Lower lobe of right lung (tissue), 2 donors: ENCODE measurements around the gene KRT6B. TPM values are rescaled to one million over a fixed set of nuclear protein-coding genes. Genes with fewer than 3 reads are reported as not detected.

Experiments used
- ATAC-seq, 2 donors: fragments of 200-7000 bp; cut with Tn5 transposase; one replicate each; pipeline ENCODE4 v1.9.1; 2020 to 2022; ENCODE audit warnings: mild to moderate bottlenecking in 2 of 2, moderate library complexity in 2 of 2
- DNase-seq: peaks from one replicate; pipeline ENCODE4 v3.0.0-alpha.2; 2020
- H3K27ac ChIP-seq: fragments of 200-600 bp; one replicate; pipeline ENCODE4 v1.8.0; 2022
- H3K27me3 ChIP-seq: fragments of 200-600 bp; one replicate; pipeline ENCODE4 v1.8.0; 2022; ENCODE audit warnings: low read depth
- H3K36me3 ChIP-seq: fragments of 200-600 bp; one replicate; pipeline ENCODE4 v1.8.0; 2022; ENCODE audit warnings: mild to moderate bottlenecking
- H3K4me1 ChIP-seq: fragments of 200-600 bp; one replicate; pipeline ENCODE4 v1.8.0; 2022
- H3K4me3 ChIP-seq: fragments of 200-600 bp; one replicate; pipeline ENCODE4 v1.8.0; 2022; ENCODE audit warnings: mild to moderate bottlenecking
- H3K9me3 ChIP-seq: fragments of 200-600 bp; one replicate; pipeline ENCODE4 v1.8.0; 2022
- intact Hi-C: fragments of 100-400 bp; cut with DNase I; formaldehyde crosslinking; loops from one replicate; pipeline ENCODE4 v1.11.0; 2022
- total RNA-seq: library from RNA; stranded (reverse); fragmentation: NEBNext Ultra II Directional; extraction: Animal tissue kit (Norgen Biotek cat#: 25700); gene quantifications from one replicate; pipeline ENCODE4 v1.2.1, GENCODE V29; 2021
- TF ChIP-seq, protein P1 (sequence below): fragments of 200-600 bp; IDR thresholded peaks from one replicate; pipeline ENCODE4 v1.8.0; 2022; ENCODE audit warnings: antibody characterized with exemption, mild to moderate bottlenecking
- donor health status: DM: no; HTN: yes; CAD: no; lungs with severe emphysema.

Gene KRT6B
- total RNA-seq, 1 donor from 2014 or later: not detected

DNA sequence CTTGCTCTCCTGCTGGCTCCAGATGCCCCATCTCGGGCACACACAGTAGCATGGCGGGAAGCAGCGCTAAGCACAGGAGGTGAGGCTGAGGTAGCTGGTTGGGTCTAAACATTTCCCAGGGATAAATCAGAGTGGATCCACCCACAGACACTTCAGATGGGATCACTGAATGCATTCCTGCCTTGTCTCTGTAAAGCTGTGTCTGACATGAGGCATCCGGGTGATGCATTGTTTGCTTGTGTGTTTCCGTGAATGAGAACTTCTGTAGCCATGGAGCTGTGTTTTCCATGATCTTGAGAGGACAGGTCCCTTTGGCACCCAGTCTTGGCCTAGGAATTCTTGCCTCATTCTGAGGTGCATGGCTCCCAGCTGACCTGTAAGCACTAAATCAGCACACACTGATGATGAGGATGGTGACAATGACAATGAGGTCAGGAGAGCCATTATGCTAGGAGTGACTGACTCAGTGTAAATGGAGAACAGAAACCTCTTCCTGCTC lies 11.1 kb downstream of the KRT6B start:
- DNase-seq (no peak), ATAC-seq (peak in 1 of 2 donors; percentile 15)
- Histone ChIP-seq H3K36me3 (no peaks in the 10 kb centered on the region), H3K27me3 (peaks cover 7% of the 10 kb centered on the region), H3K4me3 (no peak overlapping the region), H3K4me1 (no peaks in the 10 kb centered on the region), H3K9me3 (no peaks in the 10 kb centered on the region), H3K27ac (no peak overlapping the region)
- intact Hi-C loops: no loop called here
- TF ChIP-seq, protein P1, sequence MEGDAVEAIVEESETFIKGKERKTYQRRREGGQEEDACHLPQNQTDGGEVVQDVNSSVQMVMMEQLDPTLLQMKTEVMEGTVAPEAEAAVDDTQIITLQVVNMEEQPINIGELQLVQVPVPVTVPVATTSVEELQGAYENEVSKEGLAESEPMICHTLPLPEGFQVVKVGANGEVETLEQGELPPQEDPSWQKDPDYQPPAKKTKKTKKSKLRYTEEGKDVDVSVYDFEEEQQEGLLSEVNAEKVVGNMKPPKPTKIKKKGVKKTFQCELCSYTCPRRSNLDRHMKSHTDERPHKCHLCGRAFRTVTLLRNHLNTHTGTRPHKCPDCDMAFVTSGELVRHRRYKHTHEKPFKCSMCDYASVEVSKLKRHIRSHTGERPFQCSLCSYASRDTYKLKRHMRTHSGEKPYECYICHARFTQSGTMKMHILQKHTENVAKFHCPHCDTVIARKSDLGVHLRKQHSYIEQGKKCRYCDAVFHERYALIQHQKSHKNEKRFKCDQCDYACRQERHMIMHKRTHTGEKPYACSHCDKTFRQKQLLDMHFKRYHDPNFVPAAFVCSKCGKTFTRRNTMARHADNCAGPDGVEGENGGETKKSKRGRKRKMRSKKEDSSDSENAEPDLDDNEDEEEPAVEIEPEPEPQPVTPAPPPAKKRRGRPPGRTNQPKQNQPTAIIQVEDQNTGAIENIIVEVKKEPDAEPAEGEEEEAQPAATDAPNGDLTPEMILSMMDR: no peak

DNA sequence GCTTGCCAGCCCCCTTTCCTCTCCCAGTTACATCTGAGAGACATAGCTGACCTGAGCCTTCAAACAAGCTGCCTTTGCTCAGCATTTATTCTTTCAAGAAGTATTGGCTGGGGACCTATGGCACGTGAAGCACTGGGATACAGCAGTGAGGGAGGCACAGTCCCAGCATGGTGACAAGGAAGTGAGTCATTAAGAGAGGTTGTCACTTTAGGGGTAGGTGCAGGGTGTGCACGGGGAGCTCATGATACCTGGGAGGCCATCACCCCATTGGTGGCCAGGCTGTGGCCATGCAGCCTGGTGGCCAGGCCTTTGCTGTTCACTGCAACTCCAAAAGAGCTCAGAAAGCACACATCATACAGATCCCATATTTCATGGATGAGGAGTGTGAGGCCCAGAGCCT lies 12.1 kb downstream of the KRT6B start:
- H3K36me3 ChIP-seq: no peaks in the 10 kb centered on the region
- peaks cover 7% of the 10 kb centered on the region for H3K27me3 ChIP-seq
- no peak for DNase-seq
- no peak for ATAC-seq
- no peaks in the 10 kb centered on the region for H3K9me3 ChIP-seq
- no peak overlapping the region for H3K4me3 ChIP-seq
- intact Hi-C loops: no loop called here
- H3K4me1 ChIP-seq: no peaks in the 10 kb centered on the region
- no peak overlapping the region for H3K27ac ChIP-seq
- TF ChIP-seq, protein P1: no peak

DNA sequence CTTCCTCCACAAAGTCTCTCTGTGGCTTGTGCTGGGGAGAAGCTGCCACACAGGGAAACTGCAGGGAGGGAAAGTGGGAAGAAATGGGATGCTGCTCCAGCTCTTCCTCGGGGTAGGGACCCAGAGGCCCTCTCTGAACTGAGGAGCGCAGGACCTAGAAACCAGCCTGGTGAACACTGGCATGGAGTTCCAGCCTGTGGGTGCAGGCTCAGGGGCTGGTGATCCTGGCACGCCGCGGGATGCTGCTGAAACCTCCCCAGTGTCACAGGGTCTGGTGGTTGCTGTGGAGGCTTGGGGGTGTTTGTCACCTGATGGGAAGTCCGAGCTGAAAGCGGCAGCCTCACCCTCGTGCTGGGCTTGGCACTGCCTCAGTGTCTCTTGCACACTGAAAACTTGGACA lies 12.5 kb downstream of the KRT6B start:
- peaks cover 7% of the 10 kb centered on the region for H3K27me3 ChIP-seq
- no peaks in the 10 kb centered on the region for H3K36me3 ChIP-seq
- no peaks in the 10 kb centered on the region for H3K4me1 ChIP-seq
- TF ChIP-seq, protein P1: no peak
- no peak for DNase-seq
- H3K4me3 ChIP-seq: no peak overlapping the region
- H3K27ac ChIP-seq: no peak overlapping the region
- intact Hi-C loops: no loop called here
- H3K9me3 ChIP-seq: no peaks in the 10 kb centered on the region
- no peak for ATAC-seq

DNA sequence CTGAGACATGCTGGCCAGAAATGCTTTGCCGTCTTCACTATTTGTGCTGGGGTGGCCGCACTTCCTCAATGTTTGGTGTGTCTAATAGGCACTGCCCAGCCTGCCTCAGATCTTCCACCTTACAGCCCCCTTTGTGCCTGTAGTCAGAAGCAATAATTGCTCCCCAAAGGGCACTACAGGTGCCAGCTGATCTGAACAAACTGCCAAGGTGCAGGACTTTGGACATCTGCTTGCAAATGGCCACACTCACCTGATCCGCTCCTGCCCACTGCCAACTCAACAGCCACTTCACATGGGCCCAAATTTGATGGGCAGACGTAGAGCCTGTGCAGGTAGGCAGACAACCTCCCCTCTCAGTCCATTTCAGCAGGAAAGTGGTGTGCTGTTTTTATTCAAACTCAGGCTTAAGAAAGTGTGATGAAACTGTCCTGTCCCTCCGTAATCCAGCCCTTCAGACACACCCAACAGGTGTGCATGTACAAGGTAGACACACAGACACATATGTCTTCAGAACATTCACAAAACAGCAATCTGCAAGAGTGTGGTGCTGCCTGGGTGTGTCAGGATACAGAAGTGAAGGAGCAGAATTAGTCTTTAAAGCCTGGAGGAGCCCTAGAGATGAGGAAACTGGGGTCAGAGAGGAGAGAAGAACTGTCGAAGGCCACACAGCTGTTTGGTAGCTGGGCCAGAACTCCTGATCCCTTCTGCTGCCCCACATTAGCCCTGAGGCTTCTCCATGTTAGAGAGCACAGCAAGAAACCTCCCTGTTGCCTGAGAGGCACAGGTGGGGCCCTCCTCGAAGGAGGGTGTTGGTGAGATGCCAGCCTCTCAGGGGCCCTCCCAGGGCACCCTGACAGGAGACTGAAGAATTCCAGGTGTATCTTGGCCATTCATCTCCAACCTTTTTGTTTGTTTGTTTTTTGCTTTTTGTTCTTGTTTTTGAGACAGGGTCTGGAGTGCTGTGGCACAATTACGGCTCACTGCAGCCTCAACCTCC lies 13.3 kb downstream of the KRT6B start:
- ATAC-seq (no peak), DNase-seq (no peak)
- Histone ChIP-seq H3K27ac (no peak overlapping the region), H3K4me1 (no peaks in the 10 kb centered on the region), H3K36me3 (no peaks in the 10 kb centered on the region), H3K4me3 (no peak overlapping the region), H3K27me3 (peaks cover 7% of the 10 kb centered on the region), H3K9me3 (no peaks in the 10 kb centered on the region)
- intact Hi-C loops: no loop called here
- TF ChIP-seq, protein P1: no peak

DNA sequence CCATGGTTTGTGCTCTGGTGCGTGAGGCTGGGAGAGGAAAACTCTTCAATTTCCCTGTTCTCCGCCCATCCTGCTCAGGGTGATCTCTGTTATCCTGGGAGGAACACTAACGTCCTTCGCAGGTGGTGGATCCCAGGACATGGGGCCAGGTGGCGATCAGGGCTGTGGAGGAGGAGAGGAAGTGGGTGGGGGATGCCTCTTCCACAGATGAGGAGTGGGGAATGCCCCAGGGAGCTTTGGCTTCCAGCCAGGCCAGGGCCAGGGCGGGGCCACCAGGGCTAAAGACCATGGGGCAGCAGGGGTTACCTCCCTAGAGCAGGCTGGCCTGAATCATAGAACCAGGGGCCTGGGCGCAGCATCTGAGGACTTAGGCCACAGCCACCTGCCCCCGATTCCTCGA lies 14.4 kb downstream of the KRT6B start:
- Histone ChIP-seq H3K36me3 (no peaks in the 10 kb centered on the region), H3K4me3 (no peak overlapping the region), H3K27ac (no peak overlapping the region), H3K4me1 (no peaks in the 10 kb centered on the region), H3K9me3 (no peaks in the 10 kb centered on the region), H3K27me3 (peaks cover 7% of the 10 kb centered on the region)
- ATAC-seq (no peak), DNase-seq (no peak)
- TF ChIP-seq, protein P1: no peak
- intact Hi-C loops: no loop called here
